ENCODE data around the gene SLC24A3. TPM values are rescaled to one million over a fixed set of nuclear protein-coding genes. Genes with fewer than 3 reads are reported as not detected.

Gene SLC24A3
- total and polyA plus RNA-seq, 2 experiments from 2014 or later: 0.48 to 1.7 TPM

DNA sequence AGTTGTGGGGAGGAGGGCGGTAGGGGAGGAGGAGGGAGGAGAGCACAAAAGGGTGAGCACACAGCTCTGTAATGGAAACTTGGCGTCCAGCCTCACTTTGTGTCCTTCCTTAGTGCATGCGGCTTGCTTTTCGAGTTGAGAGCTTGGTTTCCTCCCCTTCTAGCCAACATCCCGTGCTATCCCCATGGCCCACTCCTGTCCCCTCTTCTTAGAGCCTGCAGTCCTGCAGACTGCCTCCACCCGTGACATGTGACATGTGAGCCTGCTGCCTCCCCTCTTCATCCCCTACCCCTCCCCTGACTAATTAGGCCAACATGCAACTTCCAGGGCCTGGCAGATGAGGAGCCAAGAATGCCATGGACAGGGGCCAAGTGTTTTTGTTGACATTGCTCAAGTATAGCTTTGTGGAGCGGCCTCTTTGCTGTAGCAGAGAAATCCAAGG is 63.2 kb downstream of the SLC24A3 start:
- WGBS (ENCODE audit: low lambda C conversion rate, missing lambda C conversion rate): 55% methylated on average over 4 of the region's 7 CpGs
- no peaks in the 10 kb centered on the region for H3K27me3 ChIP-seq
- peak overlapping the region; percentile 59 for H2AFZ ChIP-seq
- peaks cover 18% of the 10 kb centered on the region for H3K4me1 ChIP-seq (ENCODE audit: insufficient read depth)
- TF ChIP-seq EZH2 (IDR thresholded peaks at IDR 0.05; ENCODE audit: borderline replicate concordance) (no peak), EZH2phosphoT487 (IDR thresholded peaks at IDR 0.05; ENCODE audit: low read depth, severe bottlenecking, unreplicated experiment) (no peak), CTCF (IDR thresholded peaks at IDR 0.05; ENCODE audit: poor library complexity) (no peak)
- H3K4me3 ChIP-seq: no peak overlapping the region
- peak overlapping the region; percentile 77 for H3K27ac ChIP-seq
- no peaks in the 10 kb centered on the region for H4K20me1 ChIP-seq (ENCODE audit: insufficient read depth, poor library complexity, severe bottlenecking)
- peak overlapping the region; percentile 55 for H3K4me2 ChIP-seq
- no peaks in the 10 kb centered on the region for H3K79me2 ChIP-seq
- H3K9me2 ChIP-seq (replicated peaks; ENCODE audit: insufficient read depth): no peaks in the 10 kb centered on the region
- no peaks in the 10 kb centered on the region for H3K36me3 ChIP-seq (replicated peaks; ENCODE audit: insufficient read depth, low read depth)
- peak; percentile 72 for DNase-seq (ENCODE audit: low spot score)
- H3K9me3 ChIP-seq (ENCODE audit: low read depth): no peaks in the 10 kb centered on the region

DNA sequence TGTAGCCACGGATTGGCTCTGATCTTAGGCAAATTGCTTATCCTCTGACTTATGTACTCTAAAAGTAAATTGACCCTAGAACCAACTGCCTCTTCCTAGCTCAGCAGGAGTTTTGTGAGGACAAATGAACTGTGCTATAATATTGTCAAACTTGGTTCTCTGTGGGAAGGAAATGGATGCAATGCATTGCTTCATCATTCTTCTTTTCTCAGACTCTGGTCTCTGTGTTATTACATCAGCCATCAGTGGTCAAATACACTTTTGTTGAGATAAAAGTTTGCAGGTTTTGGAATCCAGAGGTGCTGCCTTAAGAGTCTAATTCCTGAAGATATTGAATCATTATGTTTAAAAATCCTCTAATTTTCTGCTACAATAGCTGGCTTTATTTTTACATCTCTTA is 64.9 kb downstream of the SLC24A3 start:
- H3K9me3 ChIP-seq (ENCODE audit: low read depth): no peaks in the 10 kb centered on the region
- no peak overlapping the region for H2AFZ ChIP-seq
- H3K36me3 ChIP-seq (replicated peaks; ENCODE audit: insufficient read depth, low read depth): no peaks in the 10 kb centered on the region
- H3K9me2 ChIP-seq (replicated peaks; ENCODE audit: insufficient read depth): no peaks in the 10 kb centered on the region
- DNase-seq (ENCODE audit: low spot score): no peak
- H3K4me2 ChIP-seq: no peak overlapping the region
- TF ChIP-seq EZH2 (IDR thresholded peaks at IDR 0.05; ENCODE audit: borderline replicate concordance) (no peak), CTCF (IDR thresholded peaks at IDR 0.05; ENCODE audit: poor library complexity) (no peak), EZH2phosphoT487 (IDR thresholded peaks at IDR 0.05; ENCODE audit: low read depth, severe bottlenecking, unreplicated experiment) (no peak)
- H3K4me1 ChIP-seq (ENCODE audit: insufficient read depth): peaks cover 18% of the 10 kb centered on the region
- H3K79me2 ChIP-seq: no peaks in the 10 kb centered on the region
- no peaks in the 10 kb centered on the region for H3K27me3 ChIP-seq
- no peak overlapping the region for H3K4me3 ChIP-seq
- H4K20me1 ChIP-seq (ENCODE audit: insufficient read depth, poor library complexity, severe bottlenecking): no peaks in the 10 kb centered on the region
- 85% methylated on average over 1 of the region's 1 CpG for WGBS (ENCODE audit: low lambda C conversion rate, missing lambda C conversion rate)
- no peak overlapping the region for H3K27ac ChIP-seq

DNA sequence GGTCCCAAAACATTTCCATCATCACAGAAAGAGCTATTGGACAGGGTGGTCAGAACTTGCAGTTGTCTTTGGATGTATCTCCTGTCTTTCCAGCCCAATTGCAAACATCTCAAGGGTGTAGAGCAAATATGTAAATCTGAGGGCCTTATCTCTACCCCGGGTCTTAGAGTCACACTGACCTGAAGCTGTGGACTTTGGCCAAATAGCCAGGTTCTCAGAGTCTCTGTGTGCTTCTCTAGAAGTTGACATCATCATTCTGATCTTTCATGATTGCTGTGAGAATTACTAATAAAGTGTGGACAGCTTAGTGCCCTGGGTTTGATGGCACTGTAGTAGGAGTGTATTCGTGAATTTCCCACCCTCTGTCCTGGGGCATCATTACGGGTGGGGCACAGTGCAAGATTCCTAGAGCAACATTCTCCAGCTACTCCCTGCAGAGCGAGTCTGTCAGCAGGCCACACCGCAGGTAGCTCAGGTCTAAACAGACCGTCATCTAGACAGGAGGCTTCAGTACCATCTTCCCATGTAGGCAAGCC is 71.1 kb downstream of the SLC24A3 start:
- no peaks in the 10 kb centered on the region for H3K4me1 ChIP-seq (ENCODE audit: insufficient read depth)
- H3K4me3 ChIP-seq: no peak overlapping the region
- H3K9me3 ChIP-seq (ENCODE audit: low read depth): no peaks in the 10 kb centered on the region
- 79% methylated on average over 6 of the region's 6 CpGs for WGBS (ENCODE audit: low lambda C conversion rate, missing lambda C conversion rate)
- H3K36me3 ChIP-seq (replicated peaks; ENCODE audit: insufficient read depth, low read depth): no peaks in the 10 kb centered on the region
- H3K27ac ChIP-seq: no peak overlapping the region
- H4K20me1 ChIP-seq (ENCODE audit: insufficient read depth, poor library complexity, severe bottlenecking): no peaks in the 10 kb centered on the region
- H3K79me2 ChIP-seq: no peaks in the 10 kb centered on the region
- peak; percentile 23 for DNase-seq (ENCODE audit: low spot score)
- no peak overlapping the region for H2AFZ ChIP-seq
- H3K9me2 ChIP-seq (replicated peaks; ENCODE audit: insufficient read depth): no peaks in the 10 kb centered on the region
- TF ChIP-seq CTCF (IDR thresholded peaks at IDR 0.05; ENCODE audit: poor library complexity) (no peak), EZH2 (IDR thresholded peaks at IDR 0.05; ENCODE audit: borderline replicate concordance) (no peak), EZH2phosphoT487 (IDR thresholded peaks at IDR 0.05; ENCODE audit: low read depth, severe bottlenecking, unreplicated experiment) (no peak)
- no peak overlapping the region for H3K4me2 ChIP-seq
- no peaks in the 10 kb centered on the region for H3K27me3 ChIP-seq
